Upper lobe of right lung (tissue), 1 donor: Measurements from ENCODE around the gene FOXO3. TPM values are rescaled to one million over a fixed set of nuclear protein-coding genes. Genes with fewer than 3 reads are reported as not detected.

Experiments used
- ATAC-seq: fragments of 200-7000 bp; cut with Tn5 transposase; one replicate; pipeline ENCODE4 v1.9.1; 2020; ENCODE audit warnings: mild to moderate bottlenecking, moderate library complexity
- DNase-seq: peaks from one replicate; pipeline ENCODE4 v3.0.0-alpha.2; 2020
- H3K27ac ChIP-seq: fragments of 200-600 bp; one replicate; pipeline ENCODE4 v1.8.0; 2022
- H3K27me3 ChIP-seq: fragments of 200-600 bp; one replicate; pipeline ENCODE4 v1.8.0; 2022; ENCODE audit warnings: mild to moderate bottlenecking
- H3K36me3 ChIP-seq: fragments of 200-600 bp; one replicate; pipeline ENCODE4 v1.8.0; 2022
- H3K4me1 ChIP-seq: fragments of 200-600 bp; one replicate; pipeline ENCODE4 v1.8.0; 2022
- H3K4me3 ChIP-seq: fragments of 200-600 bp; one replicate; pipeline ENCODE4 v1.8.0; 2022; ENCODE audit warnings: mild to moderate bottlenecking
- H3K9me3 ChIP-seq: fragments of 200-600 bp; one replicate; pipeline ENCODE4 v1.8.0; 2022
- CTCF ChIP-seq: fragments of 200-600 bp; IDR thresholded peaks from one replicate; pipeline ENCODE4 v1.8.0; 2022; ENCODE audit warnings: antibody characterized with exemption
- intact Hi-C: fragments of 100-400 bp; cut with DNase I; formaldehyde crosslinking; loops from one replicate; pipeline ENCODE4 v1.11.0; 2022
- total RNA-seq: library from RNA; stranded (reverse); fragmentation: NEBNext Ultra II Directional; extraction: Animal tissue kit (Norgen Biotek cat#: 25700); gene quantifications from one replicate; pipeline ENCODE4 v1.2.1, GENCODE V29; 2021
- donor health status: DM: no; HTN: yes; CAD: no; lungs with severe emphysema.

The FOXO3 gene
- total RNA-seq, 1 donor from 2014 or later = 73.6 TPM

- H3K9me3 ChIP-seq = no peaks in the 10 kb centered on the region
- intact Hi-C loops = no loop called here
- H3K27ac ChIP-seq = peak overlapping the region; percentile 92
- H3K27me3 ChIP-seq = no peaks in the 10 kb centered on the region
- DNase-seq = peak; percentile 85
- TF ChIP-seq CTCF = no peak
- peaks cover 96% of the 10 kb centered on the region for H3K4me1 ChIP-seq
- H3K4me3 ChIP-seq = no peak overlapping the region
- peak; percentile 97 for ATAC-seq
- H3K36me3 ChIP-seq = no peaks in the 10 kb centered on the region
Measured at GRCh38 chr6:108589244-108589791, 28.6 kb downstream of the FOXO3 start.

GRCh38 chr6:108591040-108591816, 30.5 kb downstream of the FOXO3 start:
- Histone ChIP-seq H3K27me3 (no peaks in the 10 kb centered on the region), H3K36me3 (no peaks in the 10 kb centered on the region), H3K4me1 (peaks cover 95% of the 10 kb centered on the region), H3K4me3 (no peak overlapping the region), H3K9me3 (no peaks in the 10 kb centered on the region), H3K27ac (peak overlapping the region; percentile 92)
- ATAC-seq (no peak), DNase-seq (no peak)
- intact Hi-C loops = no loop called here
- no peak for TF ChIP-seq CTCF

GRCh38 chr6:108592371-108593337, 31.9 kb downstream of the FOXO3 start:
- Histone ChIP-seq H3K4me1 (peaks cover 95% of the 10 kb centered on the region), H3K27ac (peak overlapping the region; percentile 92), H3K36me3 (no peaks in the 10 kb centered on the region), H3K9me3 (no peaks in the 10 kb centered on the region), H3K27me3 (no peaks in the 10 kb centered on the region), H3K4me3 (no peak overlapping the region)
- no peak for TF ChIP-seq CTCF
- no peak for DNase-seq
- peak; percentile 6 for ATAC-seq
- intact Hi-C loops = no loop called here

- H3K27ac ChIP-seq = peak overlapping the region; percentile 92
- H3K4me1 ChIP-seq = peaks cover 94% of the 10 kb centered on the region
- DNase-seq = no peak
- no peaks in the 10 kb centered on the region for H3K36me3 ChIP-seq
- intact Hi-C loops = no loop called here
- no peak overlapping the region for H3K4me3 ChIP-seq
- no peak for TF ChIP-seq CTCF
- ATAC-seq = no peak
- H3K9me3 ChIP-seq = no peaks in the 10 kb centered on the region
- H3K27me3 ChIP-seq = no peaks in the 10 kb centered on the region
Measured at GRCh38 chr6:108594151-108594550, 33.4 kb downstream of the FOXO3 start.

- Histone ChIP-seq H3K27ac (peak overlapping the region; percentile 92), H3K9me3 (no peaks in the 10 kb centered on the region), H3K27me3 (no peaks in the 10 kb centered on the region), H3K4me1 (peaks cover 92% of the 10 kb centered on the region), H3K4me3 (no peak overlapping the region), H3K36me3 (no peaks in the 10 kb centered on the region)
- DNase-seq = no peak
- intact Hi-C loops = no loop called here
- no peak for TF ChIP-seq CTCF
- peak; percentile 68 for ATAC-seq
Measured at GRCh38 chr6:108594640-108595039, 33.9 kb downstream of the FOXO3 start.
